ENCODE results near the gene DELE1. TPM values are rescaled to one million over a fixed set of nuclear protein-coding genes. Genes with fewer than 3 reads are reported as not detected.
A peak's percentile ranks its signal among the peaks of the same experiment; 100 is the strongest.

Gene DELE1
- total RNA-seq, 1 experiment from 2014 or later, result 67.6 TPM

DNA sequence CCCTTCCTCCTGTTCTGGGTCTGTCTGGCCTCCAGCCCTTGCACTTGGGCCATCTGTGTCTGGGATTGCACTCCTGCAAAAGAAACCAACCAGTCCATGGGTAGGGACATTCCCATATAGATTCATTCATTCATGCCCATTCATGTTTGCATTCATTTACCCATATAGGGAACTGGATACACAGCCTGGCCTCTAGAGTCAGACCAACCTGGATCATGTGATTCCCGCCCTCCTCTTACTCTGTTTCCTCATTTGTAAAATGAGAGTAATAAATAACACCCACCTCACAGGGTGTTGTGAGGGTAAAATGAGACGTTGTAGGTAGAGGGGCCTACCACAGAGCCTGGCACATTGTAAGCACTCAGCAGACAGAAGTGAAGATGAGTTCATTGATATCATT lies 25.8 kb downstream of the DELE1 start:
- Histone ChIP-seq H3K4me3 (ENCODE audit: low read depth, low read length) (no peak overlapping the region), H3K4me1 (no peaks in the 10 kb centered on the region), H3K27me3 (replicated peaks; ENCODE audit: control insufficient read depth, insufficient read depth, low read length) (no peaks in the 10 kb centered on the region), H3K36me3 (ENCODE audit: control insufficient read depth, insufficient read depth, low read length) (no peaks in the 10 kb centered on the region), H3K9me3 (no peaks in the 10 kb centered on the region)
- no peak overlapping the region for H3K4me3 Mint-ChIP-seq (ENCODE audit: unreplicated experiment)
- no peak for TF ChIP-seq CTCF (IDR thresholded peaks at IDR 0.05; ENCODE audit: insufficient read depth in 1 of 2, low read depth in 1 of 2, low read length in 1 of 2, severe bottlenecking in 1 of 2, unreplicated experiment in 1 of 2)
- POLR2A ChIA-PET, result no interaction called here
- CTCF ChIA-PET, result no interaction called here
- no TSS peak for BruUV-seq (replicated peaks)
- peaks cover 4% of the 10 kb centered on the region for H3K27me3 Mint-ChIP-seq (ENCODE audit: insufficient read depth, unreplicated experiment)
- no peak overlapping the region for H3K27ac Mint-ChIP-seq (ENCODE audit: unreplicated experiment)
- H3K4me1 Mint-ChIP-seq (ENCODE audit: low read depth, unreplicated experiment), result no peaks in the 10 kb centered on the region
- intact Hi-C loops (cut with micrococcal nuclease; ENCODE audit: unreplicated experiment), result no loop called here
- no peaks in the 10 kb centered on the region for H3K36me3 Mint-ChIP-seq (ENCODE audit: insufficient read depth, unreplicated experiment)
- no peak for DNase-seq
- no peaks in the 10 kb centered on the region for H3K9me3 Mint-ChIP-seq (ENCODE audit: unreplicated experiment)

GRCh38 chr5:141950207-141951005 lies 26.7 kb downstream of the DELE1 start:
- Mint-ChIP-seq H3K9me3 (ENCODE audit: unreplicated experiment) (no peaks in the 10 kb centered on the region), H3K36me3 (ENCODE audit: insufficient read depth, unreplicated experiment) (no peaks in the 10 kb centered on the region), H3K27ac (ENCODE audit: unreplicated experiment) (no peak overlapping the region), H3K27me3 (ENCODE audit: insufficient read depth, unreplicated experiment) (peaks cover 4% of the 10 kb centered on the region), H3K4me3 (ENCODE audit: unreplicated experiment) (no peak overlapping the region), H3K4me1 (ENCODE audit: low read depth, unreplicated experiment) (no peaks in the 10 kb centered on the region)
- Histone ChIP-seq H3K4me3 (ENCODE audit: low read depth, low read length) (no peak overlapping the region), H3K4me1 (no peaks in the 10 kb centered on the region), H3K36me3 (ENCODE audit: control insufficient read depth, insufficient read depth, low read length) (no peaks in the 10 kb centered on the region), H3K27me3 (replicated peaks; ENCODE audit: control insufficient read depth, insufficient read depth, low read length) (no peaks in the 10 kb centered on the region), H3K9me3 (no peaks in the 10 kb centered on the region)
- BruUV-seq (replicated peaks), result no TSS peak
- POLR2A ChIA-PET, result no interaction called here
- CTCF ChIA-PET, result no interaction called here
- DNase-seq, result no peak
- TF ChIP-seq CTCF (IDR thresholded peaks at IDR 0.05; ENCODE audit: insufficient read depth in 1 of 2, low read depth in 1 of 2, low read length in 1 of 2, severe bottlenecking in 1 of 2, unreplicated experiment in 1 of 2), result no peak
- intact Hi-C loops (cut with micrococcal nuclease; ENCODE audit: unreplicated experiment), result no loop called here

DNA sequence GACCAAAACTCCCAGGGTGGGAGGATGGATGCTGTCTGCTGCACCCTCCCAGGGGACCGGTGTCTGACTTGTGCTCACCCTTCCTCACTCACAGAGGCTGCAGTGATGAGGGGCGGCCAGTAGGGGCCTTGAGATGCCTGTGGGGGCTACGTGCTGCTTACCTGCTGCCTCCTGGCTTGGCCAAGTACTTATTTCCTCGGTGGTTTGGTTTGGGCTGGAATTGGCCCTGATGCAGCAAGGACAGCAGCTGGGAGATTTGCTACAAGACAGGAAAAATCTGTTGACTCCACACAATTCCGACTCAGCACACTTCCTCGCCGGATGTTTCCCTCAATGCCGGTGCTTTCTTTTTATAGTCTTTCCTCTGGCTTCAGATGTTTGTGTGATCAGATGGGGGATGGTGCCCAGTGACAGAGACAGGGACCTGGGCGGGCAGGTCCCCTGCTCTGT lies 27.7 kb downstream of the DELE1 start:
- Histone ChIP-seq H3K27me3 (replicated peaks; ENCODE audit: control insufficient read depth, insufficient read depth, low read length) (no peaks in the 10 kb centered on the region), H3K4me3 (ENCODE audit: low read depth, low read length) (no peak overlapping the region), H3K4me1 (no peaks in the 10 kb centered on the region), H3K9me3 (no peaks in the 10 kb centered on the region), H3K36me3 (ENCODE audit: control insufficient read depth, insufficient read depth, low read length) (no peaks in the 10 kb centered on the region)
- ChIA-PET CTCF (no interaction called here), POLR2A (no interaction called here)
- Mint-ChIP-seq H3K4me1 (ENCODE audit: low read depth, unreplicated experiment) (no peaks in the 10 kb centered on the region), H3K27ac (ENCODE audit: unreplicated experiment) (no peak overlapping the region), H3K9me3 (ENCODE audit: unreplicated experiment) (no peaks in the 10 kb centered on the region), H3K36me3 (ENCODE audit: insufficient read depth, unreplicated experiment) (no peaks in the 10 kb centered on the region), H3K27me3 (ENCODE audit: insufficient read depth, unreplicated experiment) (peaks cover 4% of the 10 kb centered on the region), H3K4me3 (ENCODE audit: unreplicated experiment) (no peak overlapping the region)
- peak; percentile 59 to 74 for TF ChIP-seq CTCF (IDR thresholded peaks at IDR 0.05; ENCODE audit: insufficient read depth in 1 of 2, low read depth in 1 of 2, low read length in 1 of 2, severe bottlenecking in 1 of 2, unreplicated experiment in 1 of 2)
- intact Hi-C loops (cut with micrococcal nuclease; ENCODE audit: unreplicated experiment), result no loop called here
- no TSS peak for BruUV-seq (replicated peaks)
- DNase-seq, result peak in 1 of 2 experiments; percentile 55
